Measurements from ENCODE around the gene AQP12B.

Gene AQP12B

DNA sequence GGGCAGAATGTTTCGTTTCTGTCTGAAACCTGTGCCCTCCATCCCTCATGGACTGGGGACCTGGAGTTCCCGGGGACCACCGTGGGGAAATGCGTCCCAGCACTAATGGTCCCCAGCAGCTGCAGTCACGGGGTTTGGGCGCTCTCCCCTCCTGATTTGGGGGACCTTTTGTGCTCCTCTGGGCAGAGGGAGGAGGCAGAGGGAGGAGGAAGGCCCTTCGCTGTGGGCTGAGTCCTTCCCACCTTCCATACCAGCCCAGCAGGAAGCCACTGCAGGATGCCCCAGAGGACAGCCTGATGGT, 54.2 kb downstream of the AQP12B start:
- intact Hi-C loops (cut with micrococcal nuclease), result loop anchor here (5.0 kb wide), 1 partner anchor 61 kb away; the partner anchor contains the start of gene RNPEPL1
- Mint-ChIP-seq H3K4me1 (ENCODE audit: low read depth) (peaks cover 79% of the 10 kb centered on the region), H3K9me3 (peaks cover 19% of the 10 kb centered on the region), H3K4me3 (no peak overlapping the region), H3K36me3 (ENCODE audit: low read depth) (peaks cover 81% of the 10 kb centered on the region), H3K27ac (peak overlapping the region; percentile 96), H3K27me3 (no peaks in the 10 kb centered on the region)

GRCh38 chr2:240627736-240628506, 54.8 kb downstream of the AQP12B start:
- H3K4me3 Mint-ChIP-seq, result peak overlapping the region; percentile 100
- H3K27ac Mint-ChIP-seq, result peak overlapping the region; percentile 96
- peaks cover 75% of the 10 kb centered on the region for H3K36me3 Mint-ChIP-seq (ENCODE audit: low read depth)
- no peaks in the 10 kb centered on the region for H3K27me3 Mint-ChIP-seq
- intact Hi-C loops (cut with micrococcal nuclease), result loop anchor here (2.0 to 5.0 kb wide), 2 partner anchors 41 to 61 kb away; partner anchors contain the start of genes CAPN10 and RNPEPL1
- peaks cover 80% of the 10 kb centered on the region for H3K4me1 Mint-ChIP-seq (ENCODE audit: low read depth)
- H3K9me3 Mint-ChIP-seq, result peaks cover 14% of the 10 kb centered on the region

DNA sequence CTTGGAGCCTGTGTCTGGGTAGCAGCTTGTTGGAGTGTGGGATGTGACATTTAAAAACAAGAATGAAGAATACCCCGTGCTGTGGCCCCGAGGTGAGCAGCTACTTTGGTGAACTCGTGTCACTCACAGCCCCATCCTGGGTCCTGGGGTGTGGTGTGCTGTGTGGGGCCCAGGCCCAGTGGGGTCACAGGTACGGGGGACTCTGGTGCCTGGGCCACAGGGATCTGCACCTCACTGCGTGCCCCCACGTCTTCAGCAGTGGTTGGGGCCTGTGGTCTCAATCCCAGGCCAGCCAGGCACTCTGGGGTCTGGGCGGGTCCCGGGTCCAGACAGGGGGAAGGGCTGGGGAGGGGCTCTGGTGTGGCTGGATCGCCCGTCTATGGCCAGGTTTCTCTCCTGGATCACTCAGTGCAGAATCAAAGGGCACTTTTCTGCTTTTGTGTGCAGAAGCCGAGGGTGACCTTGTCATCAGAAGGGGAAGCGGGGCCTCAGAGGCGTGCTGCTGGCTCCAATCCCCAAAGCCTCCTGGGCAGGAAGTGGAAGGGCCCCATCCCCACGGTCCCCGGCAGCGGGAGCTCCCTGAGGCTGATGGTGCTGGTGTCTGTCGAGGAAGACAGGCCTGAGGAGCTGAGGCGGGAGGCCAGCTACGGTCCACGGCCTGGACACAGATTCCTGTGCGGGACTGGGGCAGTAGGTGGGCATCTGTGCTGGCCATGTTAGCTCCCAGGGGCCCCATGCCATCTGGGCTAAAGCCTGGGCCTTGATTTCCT, 56.0 kb downstream of the AQP12B start:
- intact Hi-C loops (cut with micrococcal nuclease), result loop anchor here (2.0 to 5.0 kb wide), 2 partner anchors 40 to 59 kb away; partner anchors contain the start of genes CAPN10 and RNPEPL1

More for the DNA sequence above, 56.0 kb downstream of the AQP12B start:
- Mint-ChIP-seq H3K4me3 (peak overlapping the region; percentile 100), H3K9me3 (peaks cover 2% of the 10 kb centered on the region), H3K36me3 (ENCODE audit: low read depth) (peaks cover 63% of the 10 kb centered on the region), H3K27me3 (no peaks in the 10 kb centered on the region), H3K27ac (peak overlapping the region; percentile 96), H3K4me1 (ENCODE audit: low read depth) (peaks cover 80% of the 10 kb centered on the region)

Data from dendritic cell treated with granulocyte-macrophage colony-stimulating factor and Interleukin-4, amounts not matched to agents 40 ng/mL and 50 ng/mL, for 4 days (primary cell).